DND-41 (cell line): ENCODE data around the gene MFGE8.

Experiments used
- CTCF ChIP-seq: IDR thresholded peaks from 2 replicates; pipeline ENCODE4 v1.5.1; 2012; ENCODE audit warnings: borderline replicate concordance, low read length, moderate library complexity, mild to moderate bottlenecking; ENCODE audit not compliant: poor library complexity, severe bottlenecking; ENCODE audit errors: extremely low read depth
- EZH2 ChIP-seq: IDR thresholded peaks from 3 replicates; pipeline ENCODE4 v1.6.1; 2012; ENCODE audit warnings: borderline replicate concordance, low read depth, mild to moderate bottlenecking, moderate library complexity, low read length, inconsistent platforms; ENCODE audit not compliant: severe bottlenecking

DNA sequence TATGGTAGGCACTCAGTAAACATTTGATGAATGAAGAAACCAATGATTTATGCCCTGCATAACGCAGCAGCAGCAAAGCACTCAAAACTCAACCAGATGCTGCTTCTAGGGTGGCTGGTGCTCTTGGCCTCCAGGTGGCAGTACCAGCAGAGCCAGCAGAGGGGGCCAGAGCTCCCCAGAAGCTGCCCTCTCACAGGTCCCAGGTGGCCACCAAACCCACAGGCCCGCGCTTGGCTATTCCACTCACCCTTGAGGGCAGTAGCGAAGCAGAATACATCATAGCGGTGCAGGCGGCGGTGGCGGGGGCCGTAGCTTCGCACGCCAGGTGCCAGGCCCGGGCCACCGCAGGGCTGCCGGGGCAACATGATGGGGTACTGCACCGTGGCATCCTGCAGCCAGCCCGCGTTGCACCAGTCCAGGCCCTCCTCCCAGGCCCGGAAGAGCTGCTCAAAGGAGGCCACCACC is 34.4 kb downstream of the MFGE8 start:
- TF ChIP-seq CTCF (peak; percentile 77), EZH2 (no peak)
